K562 (cell line): ENCODE data around the gene NDUFS8.

Experiments
- CTCF ChIP-seq, 3 experiments: IDR thresholded peaks in 2 of 3; conservative IDR thresholded peaks in 1 of 3; 2 replicates each; pipeline ENCODE4 v1.5.1; 2011 to 2012; ENCODE audit warnings: low read length in 3 of 3, mild to moderate bottlenecking in 3 of 3, control low read depth in 2 of 3, improper control_type of control experiment in 1 of 3, inconsistent platforms in 1 of 3, low read depth in 1 of 3, mixed read lengths in 1 of 3, moderate library complexity in 1 of 3; ENCODE audit not compliant: insufficient read depth in 2 of 3
- ELF4 ChIP-seq: fragments of 450-650 bp; formaldehyde crosslinking; IDR thresholded peaks from 2 replicates; pipeline ENCODE4 v1.4.0; 2022; ENCODE audit warnings: missing genetic modification characterization
- FOXP4 ChIP-seq: sonication (generic); formaldehyde crosslinking; IDR thresholded peaks from 2 replicates; pipeline ENCODE4 v1.8.0; 2022; ENCODE audit warnings: mild to moderate bottlenecking, missing genetic modification reagents, borderline replicate concordance
- GABPB1 ChIP-seq: sonication (generic); formaldehyde crosslinking; IDR thresholded peaks from 2 replicates; pipeline ENCODE4 v1.8.0; 2022; ENCODE audit warnings: mild to moderate bottlenecking, missing genetic modification reagents
- HOMEZ ChIP-seq: fragments of 250-450 bp; sonication (Bioruptor Pico); IDR thresholded peaks from 2 replicates; pipeline ENCODE4 v1.4.0; 2020; ENCODE audit warnings: mild to moderate bottlenecking, moderate library complexity
- MAX ChIP-seq: sonication (generic); formaldehyde crosslinking; IDR thresholded peaks from 2 replicates; pipeline ENCODE4 v1.9.0; 2022; ENCODE audit warnings: mild to moderate bottlenecking, missing genetic modification reagents
- POLR2A ChIP-seq: fragments of 450-650 bp; conservative IDR thresholded peaks from 2 replicates; pipeline ENCODE4 v1.6.1; 2016
- POLR2AphosphoS5 ChIP-seq: IDR thresholded peaks from 2 replicates; pipeline ENCODE4 v1.6.1; 2011; ENCODE audit warnings: mild to moderate bottlenecking, low read depth, low read length, moderate library complexity; ENCODE audit not compliant: control insufficient read depth, insufficient read depth
- RFX1 ChIP-seq: fragments of 450-650 bp; IDR thresholded peaks from 2 replicates; pipeline ENCODE4 v1.6.1; 2016; ENCODE audit warnings: mild to moderate bottlenecking, moderate library complexity
- TAF7 ChIP-seq: fragments of 450-650 bp; IDR thresholded peaks from 2 replicates; pipeline ENCODE4 v1.6.1; 2016; ENCODE audit warnings: missing genetic modification characterization, missing compliant biosample characterization
- TGIF2 ChIP-seq: sonication (generic); formaldehyde crosslinking; IDR thresholded peaks from 2 replicates; pipeline ENCODE4 v1.8.1; 2022; ENCODE audit warnings: mild to moderate bottlenecking, missing genetic modification reagents, moderate library complexity
- ZBTB7A ChIP-seq: IDR thresholded peaks from 2 replicates; pipeline ENCODE4 v1.6.1; 2011; ENCODE audit warnings: low read depth, mild to moderate bottlenecking, low read length, moderate library complexity, borderline replicate concordance; ENCODE audit not compliant: control insufficient read depth
- ZNF830 ChIP-seq: fragments of 250-450 bp; sonication (Bioruptor Pico); IDR thresholded peaks from 2 replicates; pipeline ENCODE4 v1.5.0; 2021; ENCODE audit warnings: mild to moderate bottlenecking

- no peak for TF ChIP-seq TGIF2 (CRISPR knock-in tag)
- TF ChIP-seq HOMEZ: no peak
- no peak for TF ChIP-seq CTCF (IDR thresholded peaks at IDR 0.05 in 2 of 3, conservative IDR thresholded peaks at IDR 0.05 in 1 of 3; ENCODE audit: insufficient read depth in 2 of 3, low read depth in 1 of 3, low read length in 3 of 3)
- TF ChIP-seq MAX (CRISPR knock-in tag): no peak; the same call in 1 of the 2 replicates
- no peak for TF ChIP-seq GABPB1 (CRISPR knock-in tag)
- no peak for TF ChIP-seq RFX1
- no peak for TF ChIP-seq TAF7 (tag)
- TF ChIP-seq ELF4: no peak
- no peak for TF ChIP-seq FOXP4 (CRISPR knock-in tag)
- TF ChIP-seq POLR2A: no peak
- TF ChIP-seq ZBTB7A: no peak
- TF ChIP-seq ZNF830 (CRISPR knock-in tag): no peak
- TF ChIP-seq POLR2AphosphoS5: no peak
Measured at GRCh38 chr11:68037411-68038225, 7.1 kb downstream of the NDUFS8 start.
